Measurements from ENCODE around the gene MIA2. TPM values are rescaled to one million over a fixed set of nuclear protein-coding genes. Genes with fewer than 3 reads are reported as not detected.

The MIA2 gene
- total and polyA plus RNA-seq, 9 of the 15 experiments (the other 6 are each of a cell fraction or from before 2014, with no cell fraction given), result 6.0 to 21.8 (median 12.8) TPM

DNA sequence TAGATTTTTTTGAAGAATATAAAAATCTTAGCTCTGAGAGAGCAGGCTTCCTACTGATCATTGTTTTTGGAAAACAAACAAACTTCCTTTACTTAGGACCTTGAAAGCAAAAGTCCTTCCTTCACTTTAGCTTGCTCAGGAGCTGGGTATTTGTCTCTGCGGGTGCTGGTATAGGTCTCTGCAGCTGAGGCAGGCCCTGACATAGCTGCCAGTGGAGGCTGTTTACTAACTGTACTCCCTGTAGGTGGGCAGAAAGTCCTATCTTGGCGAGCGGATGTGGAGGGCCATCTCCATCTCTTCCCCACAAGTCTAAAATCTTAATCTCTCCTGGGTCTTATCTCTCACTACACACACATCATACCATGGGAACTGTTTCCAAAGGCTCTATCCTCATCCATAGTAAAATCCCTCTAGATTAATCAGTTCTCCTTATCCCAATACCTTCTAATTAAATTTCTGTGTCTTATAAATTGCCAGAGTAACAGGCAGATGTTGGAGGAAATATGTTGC, 4.1 kb upstream of the MIA2 start (continued):
- TF ChIP-seq ARID1B (IDR thresholded peaks at IDR 0.05) (peak; percentile 56; the same call in 1 of the 2 replicates), MCM5 (IDR thresholded peaks at IDR 0.05; ENCODE audit: low read depth) (no peak), ZNF174 (CRISPR knock-in tag; IDR thresholded peaks at IDR 0.05) (no peak), FOXA3 (CRISPR knock-in tag; conservative IDR thresholded peaks at IDR 0.05 in 1 of 2, IDR thresholded peaks at IDR 0.05 in 1 of 2) (no peak), CBFA2T2 (conservative IDR thresholded peaks at IDR 0.05) (peak; percentile 36; the same call in 1 of the 2 replicates), NRF1 (conservative IDR thresholded peaks at IDR 0.05 in 1 of 2, IDR thresholded peaks at IDR 0.05 in 1 of 2) (no peak), CBFA2T3 (IDR thresholded peaks at IDR 0.05) (peak; percentile 71), SMARCB1 (IDR thresholded peaks at IDR 0.05; ENCODE audit: insufficient read length, low read depth) (no peak), RBFOX2 (IDR thresholded peaks at IDR 0.05; ENCODE audit: low read depth, low read length) (no peak), NELFE (IDR thresholded peaks at IDR 0.05; ENCODE audit: insufficient read depth, insufficient read length) (no peak), NFYB (IDR thresholded peaks at IDR 0.05; ENCODE audit: extremely low read depth, insufficient read length) (no peak)

DNA sequence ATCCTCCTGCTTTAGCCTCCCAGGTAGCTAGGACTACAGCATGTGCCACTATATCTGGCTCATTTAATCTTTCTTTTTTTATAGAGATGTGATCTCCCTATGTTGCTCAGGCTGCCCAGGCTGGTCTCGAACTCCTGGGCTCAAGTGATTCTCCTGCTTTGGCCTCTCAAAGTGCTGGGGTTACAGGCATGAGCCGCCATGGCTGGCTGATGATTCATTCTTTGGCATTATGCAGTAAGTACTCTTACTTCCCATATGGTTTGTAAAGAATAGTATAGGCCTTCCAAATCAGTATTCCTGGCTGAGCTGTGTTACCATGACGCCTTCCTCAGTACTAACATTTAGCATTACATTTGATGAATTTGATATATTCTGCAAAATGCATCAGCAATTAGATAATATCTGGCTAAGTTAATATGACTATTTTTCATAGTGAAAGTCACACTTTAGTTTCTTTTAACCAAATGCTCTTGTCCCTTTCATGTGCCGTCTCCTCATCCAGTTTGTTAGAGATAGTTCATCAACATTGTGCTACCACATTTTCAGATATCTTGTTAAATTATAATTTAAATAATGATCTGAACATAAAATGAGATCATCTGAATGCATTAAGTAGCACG, 3.2 kb upstream of the MIA2 start:
- Histone ChIP-seq H3K9ac (ENCODE audit: insufficient read depth in 1 of 2, low read depth in 2 of 2, low read length in 2 of 2) (no peak overlapping the region), H3K79me2 (ENCODE audit: control insufficient read depth, insufficient read depth, low read length) (no peaks in the 10 kb centered on the region), H3K4me2 (ENCODE audit: insufficient read depth, low read length) (no peak overlapping the region), H3K27ac (ENCODE audit: extremely low read depth, low read depth, low read length) (no peak overlapping the region), H3K36me3 (ENCODE audit: control insufficient read depth, insufficient read depth, low read length) (no peaks in the 10 kb centered on the region), H3K9me1 (ENCODE audit: control insufficient read depth, insufficient read depth, low read length) (no peaks in the 10 kb centered on the region), H3K27me3 (ENCODE audit: control insufficient read depth in 2 of 2, insufficient read depth in 2 of 2, low read length in 2 of 2) (no peaks in the 10 kb centered on the region), H4K20me1 (replicated peaks; ENCODE audit: control insufficient read depth, insufficient read depth, low read length) (no peaks in the 10 kb centered on the region), H3K9me3 (replicated peaks; ENCODE audit: control insufficient read depth, insufficient read depth, low read depth, low read length) (no peaks in the 10 kb centered on the region), H3K4me3 (no peak overlapping the region), H3K4me1 (replicated peaks in 1 of 2; ENCODE audit: control insufficient read depth in 2 of 2, insufficient read depth in 2 of 2, low read length in 2 of 2) (peaks cover 0 to 20% of the 10 kb centered on the region in 2 experiments; a peak in 3 of 5 replicates), H2AFZ (ENCODE audit: low read depth, low read length) (0 out of 2 replicates have a peak overlapping the region, but pooled peaks have one; percentile 55)
- no TSS peak for BruUV-seq (replicated peaks)
- intact Hi-C loops (cut with micrococcal nuclease), result loop anchor here (1.0 to 2.0 kb wide), 4 partner anchors 124 to 239 kb away; no protein-coding TSS in a partner anchor
- ChIA-PET CTCF (ENCODE audit: low intra/inter-chr PET ratio) (no interaction called here), POLR2A (no interaction called here)
- ATAC-seq, result no peak
- 63% methylated on average over 4 of the region's 5 CpGs for WGBS (ENCODE audit: insufficient coverage, low coverage, missing lambda C conversion rate)
- no peak for TF ChIP-seq POLR2AphosphoS5 (IDR thresholded peaks at IDR 0.05; ENCODE audit: control insufficient read depth, insufficient read depth, low read depth, low read length)
- no peak for TF ChIP-seq POU5F1 (IDR thresholded peaks at IDR 0.05; ENCODE audit: borderline replicate concordance, low read depth, low read length, partially characterized antibody)
- no peak for TF ChIP-seq MED1 (CRISPR knock-in tag; IDR thresholded peaks at IDR 0.05; ENCODE audit: borderline replicate concordance)
- FAIRE-seq, result no peak
- peak in 1 of 4 experiments; percentile 19 for DNase-seq (ENCODE audit: extremely low read depth in 1 of 4, low spot score in 3 of 4)
- in situ Hi-C loops (cut with MboI), result no loop called here
